Gastroesophageal sphincter (tissue), 3 donors: Measurements from ENCODE around the gene RIPK3.

Source experiments
- CTCF ChIP-seq, 4 experiments: fragments of 200-600 bp in 2 of 4; fragments of 450-650 bp in 2 of 4; sonication (generic) in 1 of 4; IDR thresholded peaks; one replicate each; pipeline ENCODE4 v1.5.1; 2017 to 2019; ENCODE audit warnings: antibody characterized with exemption in 4 of 4, mild to moderate bottlenecking in 2 of 4, moderate library complexity in 2 of 4
- POLR2A ChIP-seq, 2 donors: fragments of 450-650 bp; IDR thresholded peaks; one replicate each; pipeline ENCODE4 v1.6.1; 2017; ENCODE audit warnings: antibody characterized with exemption in 2 of 2, mild to moderate bottlenecking in 2 of 2, moderate library complexity in 1 of 2
- POLR2AphosphoS5 ChIP-seq: sonication (generic); formaldehyde crosslinking; IDR thresholded peaks from one replicate; pipeline ENCODE4 v1.6.1; 2017; ENCODE audit warnings: antibody characterized with exemption

GRCh38 chr14:24369463-24369862 lies 29.7 kb upstream of the RIPK3 start:
- no peak for TF ChIP-seq CTCF (IDR thresholded peaks at IDR 0.05)
- no peak for TF ChIP-seq POLR2AphosphoS5
- TF ChIP-seq POLR2A (IDR thresholded peaks at IDR 0.05): no peak
